ENCODE results near the gene DUSP5.
"Not testable (repeated sequence)": the region's sequence is repeated elsewhere in the genome, so short reads cannot be mapped to it uniquely, and the experiment has no call there.

DUSP5 gene, protein sequence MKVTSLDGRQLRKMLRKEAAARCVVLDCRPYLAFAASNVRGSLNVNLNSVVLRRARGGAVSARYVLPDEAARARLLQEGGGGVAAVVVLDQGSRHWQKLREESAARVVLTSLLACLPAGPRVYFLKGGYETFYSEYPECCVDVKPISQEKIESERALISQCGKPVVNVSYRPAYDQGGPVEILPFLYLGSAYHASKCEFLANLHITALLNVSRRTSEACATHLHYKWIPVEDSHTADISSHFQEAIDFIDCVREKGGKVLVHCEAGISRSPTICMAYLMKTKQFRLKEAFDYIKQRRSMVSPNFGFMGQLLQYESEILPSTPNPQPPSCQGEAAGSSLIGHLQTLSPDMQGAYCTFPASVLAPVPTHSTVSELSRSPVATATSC

DNA sequence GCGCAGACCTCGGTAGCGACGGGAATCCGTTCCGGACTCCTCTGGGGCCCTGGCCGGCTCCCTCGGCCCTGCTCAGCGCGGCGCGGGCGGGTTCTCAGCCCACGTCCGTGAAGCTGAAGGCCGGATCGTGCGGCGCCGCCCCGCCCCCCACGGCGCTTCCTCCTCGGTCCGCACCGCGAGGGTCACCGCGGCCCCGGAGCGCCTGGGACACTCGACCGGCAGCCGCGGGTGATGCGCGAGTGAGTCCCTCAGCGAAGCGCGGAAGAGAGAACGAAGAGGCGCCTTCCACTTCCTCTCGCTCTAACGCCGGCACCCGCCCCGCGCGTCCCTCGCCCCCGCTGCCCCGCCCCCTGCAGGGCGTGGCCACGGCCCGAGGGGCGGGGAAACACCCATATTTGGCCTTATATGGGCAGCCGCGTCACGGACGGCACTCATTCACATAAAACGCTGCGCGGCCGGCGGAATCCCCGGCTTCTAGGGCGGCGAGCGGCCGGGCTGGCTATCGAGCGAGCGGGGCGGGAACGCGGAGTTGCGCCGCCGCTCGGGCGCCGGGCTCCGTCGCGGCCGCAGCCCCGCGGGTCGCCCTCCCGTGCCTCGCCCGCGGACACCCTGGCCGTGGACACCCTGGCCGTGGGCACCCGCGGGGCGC, at the start of gene DUSP5:
Gene DUSP5, plus strand, starts transcription at position 470 of the 649 bp plus-strand sequence. CDS start 215 bp downstream, outside the sequence.
- no peaks in the 10 kb centered on the region for H3K27me3 Mint-ChIP-seq
- H3K27ac Mint-ChIP-seq = peak within 1 kb of the TSS; percentile 86 to 98

DNA sequence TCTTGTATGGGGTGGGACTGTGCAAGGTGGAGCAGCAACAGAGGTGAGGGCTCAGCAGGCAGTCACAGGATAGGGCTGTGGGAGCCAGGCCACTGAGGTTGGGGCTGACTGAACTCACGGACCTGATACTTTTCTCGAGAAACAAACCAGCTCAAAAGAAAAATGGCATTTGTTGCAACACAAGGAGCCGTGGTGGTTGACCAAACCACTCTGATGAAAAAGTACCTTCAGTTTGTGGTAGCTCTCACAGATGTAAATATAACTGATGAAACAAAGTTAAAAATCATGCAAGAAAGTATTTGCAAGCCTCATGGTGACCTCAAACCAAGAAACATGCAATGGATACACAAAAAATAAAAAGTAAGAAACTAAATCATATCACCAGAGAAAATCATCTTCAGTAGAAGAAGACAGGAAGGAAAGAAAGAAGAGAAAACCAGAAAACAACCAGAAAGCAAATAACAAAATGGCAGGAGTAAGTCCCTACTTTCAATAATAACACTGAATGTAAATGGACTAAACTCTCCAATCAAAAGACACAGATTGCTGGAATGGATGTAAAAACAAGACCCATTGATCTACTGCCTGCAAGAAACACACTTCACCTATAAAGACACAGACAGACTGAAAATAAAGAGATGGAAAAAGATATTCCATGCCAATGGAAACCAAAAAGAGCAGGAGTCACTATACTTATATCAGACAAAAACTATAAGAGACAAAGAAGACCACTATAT, 48.9 kb upstream of the DUSP5 start:
- peaks cover 7 to 10% of the 10 kb centered on the region in 2 donors for H3K9me3 Mint-ChIP-seq
- peaks cover 20% of the 10 kb centered on the region for H3K27me3 Mint-ChIP-seq
- peak overlapping the region; percentile 74 to 95 for H3K27ac Mint-ChIP-seq
- ATAC-seq = peak; percentile 93
- peaks cover 6% of the 10 kb centered on the region for H3K4me1 Mint-ChIP-seq
- peak in 1 of 2 donors; percentile 46 for DNase-seq
- no peak overlapping the region for H3K4me3 Mint-ChIP-seq

More for the DNA sequence above, at the start of gene DUSP5:
- no peaks in the 10 kb centered on the region for H3K9me3 Mint-ChIP-seq
- DNase-seq = peak; percentile 96 to 98
- peak within 1 kb of the TSS; percentile 94 to 96 for H3K4me3 Mint-ChIP-seq
- H3K4me1 Mint-ChIP-seq = peaks cover 54% of the 10 kb centered on the region
- ATAC-seq = peak; percentile 78

DNA sequence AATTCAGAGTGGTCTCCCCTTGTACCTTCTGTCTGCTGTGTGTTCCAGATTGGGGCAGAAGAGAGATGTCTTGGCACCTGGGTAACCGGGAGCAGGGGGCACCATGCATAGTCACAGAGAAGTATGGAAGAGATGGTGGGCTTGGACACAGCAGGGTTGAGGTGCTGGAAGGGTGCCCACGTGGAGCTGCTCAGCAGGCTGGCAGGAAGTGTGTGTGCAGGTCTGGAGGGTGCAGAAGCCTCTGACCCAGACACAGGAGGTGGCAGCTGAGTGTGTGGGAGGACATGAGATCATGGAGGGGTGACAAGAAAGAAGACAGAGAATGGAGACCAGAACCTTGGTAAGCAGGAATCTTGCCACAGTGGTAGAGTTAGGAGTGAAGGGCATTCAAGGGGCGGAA, 42.3 kb upstream of the DUSP5 start:
- H3K27me3 Mint-ChIP-seq = peaks cover 6% of the 10 kb centered on the region
- H3K27ac Mint-ChIP-seq = peak overlapping the region in 1 of 2 donors; percentile 83
- peaks cover 50% of the 10 kb centered on the region for H3K4me1 Mint-ChIP-seq
- H3K9me3 Mint-ChIP-seq = no peaks in the 10 kb centered on the region
- peak overlapping the region; percentile 24 for H3K4me3 Mint-ChIP-seq
- no peak for DNase-seq
- peak; percentile 84 for ATAC-seq

DNA sequence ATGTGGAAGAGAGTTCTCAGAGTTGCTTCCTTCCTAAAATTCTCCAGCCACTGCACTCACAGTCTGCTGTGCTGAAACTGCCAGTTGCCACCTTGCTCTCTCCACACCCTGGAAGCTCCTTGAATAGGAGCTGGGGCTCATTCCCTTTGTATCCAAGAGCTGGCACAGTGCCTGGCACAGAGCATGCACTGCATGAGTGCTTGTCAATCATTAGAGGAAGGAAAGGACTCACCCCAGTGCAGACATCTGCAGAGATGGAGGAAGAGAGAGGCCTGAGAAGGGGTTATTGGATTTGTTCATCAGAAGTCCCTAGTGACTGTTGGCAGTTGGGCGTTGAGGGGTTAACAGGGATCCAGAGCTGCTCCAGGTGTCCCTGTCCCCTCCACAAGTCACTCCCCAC, 41.7 kb upstream of the DUSP5 start:
- peak overlapping the region in 1 of 2 donors; percentile 67 for H3K27ac Mint-ChIP-seq
- peaks cover 56% of the 10 kb centered on the region for H3K4me1 Mint-ChIP-seq
- no peaks in the 10 kb centered on the region for H3K9me3 Mint-ChIP-seq
- H3K27me3 Mint-ChIP-seq = no peaks in the 10 kb centered on the region
- ATAC-seq (no peak), DNase-seq (no peak)
- no peak overlapping the region for H3K4me3 Mint-ChIP-seq

DNA sequence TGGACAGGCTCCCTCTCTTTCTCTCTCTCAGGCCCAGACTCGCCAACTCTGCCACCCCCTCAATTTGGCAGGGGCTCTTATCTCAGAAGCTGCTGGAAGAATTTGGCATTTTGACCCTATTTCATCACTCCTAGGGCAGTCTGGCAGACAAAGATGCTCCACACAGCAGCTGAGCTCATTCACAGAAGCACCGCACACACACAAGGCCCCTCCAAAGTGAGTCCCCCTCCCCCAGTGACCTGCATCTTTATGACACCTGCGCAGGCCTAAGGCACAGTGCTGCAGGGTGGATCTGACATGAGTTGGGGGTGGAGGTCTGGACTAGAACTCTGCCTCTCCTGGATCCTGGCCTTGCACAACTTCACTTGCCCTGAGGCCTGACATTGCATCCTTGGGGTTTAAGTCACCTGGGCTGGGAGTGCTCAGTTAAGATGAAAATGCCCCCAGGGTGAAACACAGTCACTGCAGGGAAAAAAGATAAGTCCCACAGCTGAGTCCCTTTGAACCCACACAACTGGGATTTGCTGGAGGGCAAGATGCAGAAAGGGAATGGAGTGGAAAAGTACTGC, 41.1 kb upstream of the DUSP5 start:
- H3K9me3 Mint-ChIP-seq = no peaks in the 10 kb centered on the region
- H3K27me3 Mint-ChIP-seq = no peaks in the 10 kb centered on the region
- no peak for DNase-seq
- H3K4me3 Mint-ChIP-seq = no peak overlapping the region
- no peak for ATAC-seq
- peak overlapping the region in 1 of 2 donors; percentile 67 for H3K27ac Mint-ChIP-seq
- peaks cover 61% of the 10 kb centered on the region for H3K4me1 Mint-ChIP-seq

DNA sequence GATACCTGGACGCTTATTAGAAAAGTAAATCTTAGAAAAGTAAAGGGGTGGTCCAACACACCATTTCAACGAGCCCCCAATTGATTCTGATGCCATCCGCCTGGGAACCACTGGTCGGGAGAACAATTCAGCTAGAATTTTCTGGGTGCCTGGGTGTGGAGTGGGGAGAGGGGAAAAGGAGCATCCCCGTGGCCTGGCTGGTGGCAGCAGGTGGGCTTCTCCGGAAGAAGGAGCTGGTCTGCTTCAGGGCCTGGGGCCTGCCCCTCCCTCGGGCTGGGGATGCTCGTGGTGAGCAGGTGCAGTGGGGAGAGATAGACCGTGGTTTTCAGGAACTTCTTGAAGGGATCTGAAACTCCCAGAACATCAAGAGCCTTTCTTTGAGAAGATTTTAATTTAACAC, 39.9 kb upstream of the DUSP5 start:
- Mint-ChIP-seq H3K27me3 (no peaks in the 10 kb centered on the region), H3K4me1 (peaks cover 61% of the 10 kb centered on the region), H3K9me3 (no peaks in the 10 kb centered on the region), H3K4me3 (no peak overlapping the region), H3K27ac (no peak overlapping the region)
- no peak for ATAC-seq
- no peak for DNase-seq

DNA sequence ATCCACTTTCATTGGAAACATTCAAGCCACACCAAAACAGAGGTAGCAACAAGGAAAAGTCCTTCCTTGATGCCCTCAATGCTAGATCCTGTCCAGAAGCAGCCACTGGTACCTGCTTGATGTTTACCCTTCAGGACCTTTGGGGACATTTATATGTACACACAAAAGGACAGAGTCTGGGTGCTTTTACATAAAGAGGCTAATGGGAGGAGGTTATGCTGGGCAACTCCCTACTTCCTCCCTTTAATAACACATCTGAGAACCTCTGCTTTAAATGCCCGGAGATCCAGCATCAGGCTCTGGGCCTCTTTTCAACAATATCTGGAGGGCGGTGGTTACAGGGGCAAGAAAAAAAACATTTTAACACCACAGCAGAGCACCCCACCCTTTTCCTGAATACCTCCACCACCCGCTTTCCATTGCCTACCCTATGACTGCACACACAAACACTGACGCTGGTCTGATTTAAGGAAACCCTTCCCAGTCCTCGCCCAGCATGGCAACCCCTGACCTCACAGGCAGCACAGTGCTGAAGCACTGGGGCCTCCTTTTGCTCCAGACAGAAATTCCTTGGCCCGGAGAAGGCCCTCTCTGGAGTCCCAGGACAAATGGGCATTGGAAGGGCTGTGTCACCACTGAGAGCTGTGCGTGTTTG, 39.3 kb upstream of the DUSP5 start:
- no peak overlapping the region for H3K27ac Mint-ChIP-seq
- peaks cover 61% of the 10 kb centered on the region for H3K4me1 Mint-ChIP-seq
- ATAC-seq = no peak
- H3K27me3 Mint-ChIP-seq = no peaks in the 10 kb centered on the region
- H3K4me3 Mint-ChIP-seq = no peak overlapping the region
- no peak for DNase-seq
- H3K9me3 Mint-ChIP-seq = no peaks in the 10 kb centered on the region

DNA sequence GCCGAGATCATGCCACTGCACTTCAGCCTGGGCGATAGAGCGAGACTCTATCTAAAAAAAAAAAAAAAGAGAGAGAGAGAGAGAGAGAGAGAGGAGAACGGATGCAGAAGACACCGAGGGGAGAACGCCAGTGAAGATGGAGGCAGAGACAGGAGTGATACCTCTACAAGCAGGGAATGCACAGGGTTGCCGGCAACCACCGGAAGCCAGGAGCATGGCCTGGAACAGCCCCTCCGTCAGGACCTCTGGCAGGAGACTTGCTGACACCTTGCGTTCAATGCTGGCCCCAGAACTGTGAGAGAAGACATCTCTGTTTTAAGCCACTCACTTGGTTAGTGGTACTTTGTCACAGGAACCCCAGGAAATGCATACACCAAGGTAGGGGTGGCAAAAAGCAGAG, 38.1 kb upstream of the DUSP5 start:
- no peaks in the 10 kb centered on the region for H3K9me3 Mint-ChIP-seq
- no peak overlapping the region for H3K4me3 Mint-ChIP-seq
- H3K27me3 Mint-ChIP-seq = no peaks in the 10 kb centered on the region
- peaks cover 61% of the 10 kb centered on the region for H3K4me1 Mint-ChIP-seq
- DNase-seq (no peak), ATAC-seq (no peak)
- no peak overlapping the region for H3K27ac Mint-ChIP-seq

DNA sequence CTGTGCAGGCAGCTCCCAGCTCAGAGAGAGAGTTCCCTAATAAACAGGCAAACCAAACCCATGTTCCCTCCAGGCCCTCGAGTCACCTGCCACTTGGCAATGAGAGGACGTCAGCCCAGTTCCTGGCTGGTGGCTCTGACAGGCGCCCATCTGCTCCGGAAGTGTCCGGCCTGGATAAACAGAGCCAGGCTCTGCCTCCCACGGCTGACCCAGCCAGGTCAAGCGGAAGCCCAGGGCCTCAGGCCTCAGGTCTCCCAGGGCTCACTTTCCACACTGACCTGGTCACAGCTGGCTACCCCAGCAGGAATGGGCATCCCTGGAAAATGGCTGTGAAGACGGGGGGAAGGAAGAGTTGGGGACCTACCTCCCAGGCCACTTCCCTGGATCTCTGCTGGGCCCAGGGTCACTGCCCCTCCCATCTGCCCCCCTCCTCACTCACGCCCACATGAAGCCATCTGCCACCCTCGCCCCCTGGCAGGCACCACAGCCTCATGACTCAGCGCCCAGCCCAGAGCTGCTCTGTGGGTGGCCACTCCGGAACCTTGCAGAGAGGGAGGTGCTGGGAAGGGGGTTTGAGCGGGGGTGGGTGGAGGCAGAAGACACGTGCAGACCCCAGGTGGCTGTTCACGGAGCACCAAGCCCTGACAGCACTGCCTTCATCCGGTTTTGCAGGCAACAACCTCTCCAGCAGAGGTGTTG, 37.4 kb upstream of the DUSP5 start:
- Mint-ChIP-seq H3K27me3 (no peaks in the 10 kb centered on the region), H3K4me1 (peaks cover 62% of the 10 kb centered on the region), H3K27ac (no peak overlapping the region), H3K4me3 (no peak overlapping the region), H3K9me3 (no peaks in the 10 kb centered on the region)
- ATAC-seq (peak; percentile 70), DNase-seq (peak in 1 of 2 donors; percentile 41)

DNA sequence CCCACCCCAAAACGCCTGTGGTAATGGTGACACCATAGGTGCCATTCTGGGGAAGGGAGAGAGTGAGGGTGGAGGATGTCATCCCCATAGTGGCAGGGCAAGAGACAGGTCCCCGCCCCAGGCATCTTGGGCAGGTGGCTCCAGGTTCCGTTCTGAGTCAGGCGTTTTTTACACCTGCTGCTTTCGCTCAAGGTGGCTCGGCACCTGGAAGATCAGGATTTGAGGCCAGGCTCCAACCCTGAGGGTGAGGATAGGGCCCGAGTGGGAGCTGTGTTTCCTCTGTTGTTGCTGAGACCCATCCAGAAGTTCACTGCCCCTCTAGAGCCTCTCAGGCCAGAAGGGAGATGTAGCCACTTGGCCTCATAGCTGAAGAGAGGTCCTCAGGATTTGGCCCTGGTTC, 36.6 kb upstream of the DUSP5 start:
- DNase-seq = no peak
- no peaks in the 10 kb centered on the region for H3K27me3 Mint-ChIP-seq
- no peak for ATAC-seq
- H3K4me3 Mint-ChIP-seq = no peak overlapping the region
- H3K4me1 Mint-ChIP-seq = peaks cover 54% of the 10 kb centered on the region
- H3K27ac Mint-ChIP-seq = no peak overlapping the region
- no peaks in the 10 kb centered on the region for H3K9me3 Mint-ChIP-seq

DNA sequence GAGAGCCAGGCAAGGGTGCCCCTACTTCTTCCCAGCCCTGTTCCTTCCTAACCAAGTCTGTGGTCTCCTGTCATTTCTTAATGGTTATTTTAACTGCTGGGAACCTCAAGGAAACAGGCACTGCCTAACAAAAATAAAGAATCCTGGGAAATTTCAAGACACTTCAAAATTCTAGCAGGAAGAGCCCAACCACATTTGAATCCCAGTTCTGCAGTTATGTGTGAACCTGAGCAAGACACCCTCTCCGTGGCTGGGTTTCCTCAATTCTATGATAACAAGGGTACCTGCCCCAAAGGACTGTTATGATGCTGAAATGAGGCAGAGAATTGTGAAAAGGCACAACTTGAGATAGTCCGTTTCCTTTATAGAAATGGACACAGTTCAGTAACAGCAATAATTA, 36.2 kb upstream of the DUSP5 start:
- H3K9me3 Mint-ChIP-seq = no peaks in the 10 kb centered on the region
- no peak overlapping the region for H3K4me3 Mint-ChIP-seq
- peaks cover 50% of the 10 kb centered on the region for H3K4me1 Mint-ChIP-seq
- H3K27me3 Mint-ChIP-seq = no peaks in the 10 kb centered on the region
- no peak for DNase-seq
- no peak for ATAC-seq
- no peak overlapping the region for H3K27ac Mint-ChIP-seq

DNA sequence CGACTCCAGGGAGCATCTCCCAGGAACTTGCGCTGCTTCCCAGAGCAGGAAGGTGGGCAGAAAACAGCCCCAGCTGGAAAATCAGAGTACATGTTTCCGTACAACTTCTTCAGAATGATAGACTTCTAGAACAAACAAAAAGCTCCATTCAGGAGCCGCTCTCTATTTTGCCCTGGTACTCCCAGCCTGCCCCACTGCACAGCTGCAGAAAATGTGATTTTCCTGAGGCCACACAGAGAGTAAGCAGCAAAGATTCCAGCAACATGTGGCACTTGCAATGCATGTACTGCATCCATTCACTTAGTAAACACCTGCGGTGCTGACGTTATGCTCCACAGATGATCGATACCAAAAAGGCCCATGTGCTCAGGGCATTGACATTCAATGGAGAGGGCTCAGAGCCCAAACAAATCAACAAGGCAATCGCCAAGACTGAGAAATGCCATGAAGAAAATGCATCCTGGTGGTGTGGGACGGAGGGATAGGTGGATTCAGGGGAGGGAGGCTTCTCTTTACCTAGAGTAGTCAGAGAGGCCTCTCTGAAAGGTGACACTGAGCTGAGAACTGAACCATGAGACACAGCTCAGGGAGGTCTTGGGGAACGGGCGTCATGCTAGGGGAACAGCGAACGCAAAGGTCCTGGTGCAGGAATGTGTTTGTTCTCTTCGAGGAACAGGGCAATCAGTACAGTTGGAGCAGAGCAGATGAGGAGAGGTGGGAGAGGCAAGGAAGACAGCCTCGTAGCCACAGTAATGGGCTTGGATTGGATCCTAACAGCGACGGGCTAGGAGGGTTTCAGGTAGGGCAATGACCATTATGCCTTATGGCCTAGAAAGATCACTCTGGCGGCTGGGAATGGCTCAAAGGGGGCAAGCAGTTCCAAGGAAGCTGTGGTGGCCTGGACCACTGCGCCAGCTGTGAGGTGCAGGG, 35.3 kb upstream of the DUSP5 start:
- peak overlapping the region in 1 of 2 donors; percentile 29 for H3K27ac Mint-ChIP-seq

DNA sequence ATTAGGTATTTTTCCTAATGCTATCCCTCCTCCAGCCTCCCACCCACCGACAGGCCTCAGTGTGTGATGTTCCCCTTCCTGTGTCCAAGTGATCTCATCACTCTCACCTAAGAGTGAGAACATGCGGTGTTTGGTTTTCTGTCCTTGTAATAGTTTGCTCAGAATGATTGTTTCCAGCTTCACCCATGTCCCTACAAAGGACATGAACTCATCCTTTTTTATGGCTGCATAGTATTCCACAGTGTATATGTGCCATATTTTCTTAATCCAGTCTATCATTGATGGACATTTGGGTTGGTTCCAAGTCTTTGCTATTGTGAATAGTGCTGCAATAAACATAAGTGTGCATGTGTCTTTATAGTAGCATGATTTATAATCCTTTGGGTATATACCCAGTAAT, 29.4 kb upstream of the DUSP5 start:
- H3K27ac Mint-ChIP-seq, DNase-seq, H3K4me1 Mint-ChIP-seq, ATAC-seq, H3K27me3 Mint-ChIP-seq, H3K9me3 Mint-ChIP-seq, H3K4me3 Mint-ChIP-seq: not testable (repeated sequence)

More for the DNA sequence above, 35.3 kb upstream of the DUSP5 start:
- ATAC-seq (no peak), DNase-seq (no peak)
- H3K4me1 Mint-ChIP-seq = peaks cover 42% of the 10 kb centered on the region
- no peaks in the 10 kb centered on the region for H3K9me3 Mint-ChIP-seq
- no peak overlapping the region for H3K4me3 Mint-ChIP-seq
- no peaks in the 10 kb centered on the region for H3K27me3 Mint-ChIP-seq

DNA sequence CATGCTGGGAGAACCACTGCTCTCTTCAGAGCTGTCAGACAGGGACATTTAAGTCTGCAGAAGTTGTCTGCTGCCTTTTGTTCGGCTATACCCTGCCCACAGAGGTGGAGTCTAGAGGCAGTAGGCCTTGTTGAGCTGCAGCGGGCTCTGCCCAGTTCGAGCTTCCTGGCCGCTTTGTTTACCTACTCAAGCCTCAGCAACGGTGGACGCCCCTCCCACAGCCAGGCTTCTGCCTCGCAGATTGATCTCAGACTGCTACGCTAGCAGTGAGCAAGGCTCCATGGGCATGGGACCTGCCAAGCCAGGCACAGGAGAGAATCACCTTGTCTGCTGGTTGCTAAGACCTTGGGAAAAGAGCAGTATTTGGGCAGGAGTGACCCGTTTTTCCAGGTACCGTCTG, 27.2 kb upstream of the DUSP5 start:
- DNase-seq, H3K27ac Mint-ChIP-seq, H3K4me3 Mint-ChIP-seq, H3K27me3 Mint-ChIP-seq, H3K9me3 Mint-ChIP-seq, ATAC-seq, H3K4me1 Mint-ChIP-seq: not testable (repeated sequence)
